Measurements from ENCODE around the gene FGFRL1. TPM values are rescaled to one million over a fixed set of nuclear protein-coding genes. Genes with fewer than 3 reads are reported as not detected.

Gene FGFRL1
- total and polyA plus RNA-seq, 2 of the 13 experiments (the other 11 are each of a cell fraction or from before 2014, with no cell fraction given), result 19.1 to 30.6 TPM

- Histone ChIP-seq H3K27ac (ENCODE audit: extremely low read length, insufficient read depth, low read length) (no peak overlapping the region), H2AFZ (ENCODE audit: low read length) (no peak overlapping the region), H3K9me3 (ENCODE audit: low read length) (no peaks in the 10 kb centered on the region), H3K4me2 (ENCODE audit: low read depth, low read length) (no peak overlapping the region), H3K4me3 (replicated peaks in 1 of 3; ENCODE audit: insufficient read depth in 1 of 3, low read depth in 2 of 3, low read length in 3 of 3) (no peak overlapping the region), H3K9ac (ENCODE audit: insufficient read depth, low read depth, low read length) (no peak overlapping the region), H3K36me3 (replicated peaks in 1 of 2; ENCODE audit: control insufficient read depth in 1 of 2, insufficient read depth in 2 of 2, low read length in 2 of 2) (no peaks in the 10 kb centered on the region), H4K20me1 (ENCODE audit: insufficient read depth, low read length) (no peaks in the 10 kb centered on the region), H3K4me1 (ENCODE audit: insufficient read depth, low read length) (peaks cover 24% of the 10 kb centered on the region), H3K79me2 (ENCODE audit: insufficient read depth, low read length) (no peaks in the 10 kb centered on the region), H3K27me3 (ENCODE audit: control insufficient read depth in 1 of 2, insufficient read depth in 2 of 2, low read length in 2 of 2) (peaks cover 9 to 38% of the 10 kb centered on the region in 2 experiments)
- no peak for TF ChIP-seq FLYWCH1 (CRISPR knock-in tag; IDR thresholded peaks at IDR 0.05)
- TF ChIP-seq ZNF513 (CRISPR knock-in tag; conservative IDR thresholded peaks at IDR 0.05), result no peak
- TF ChIP-seq NFAT5 (CRISPR knock-in tag; IDR thresholded peaks at IDR 0.05), result no peak
- POLR2A ChIA-PET, result interaction anchor here (1.1 kb wide), 1 partner anchor 11 kb away, joined by 3 read pairs; no protein-coding TSS in a partner anchor
- CTCF ChIA-PET (ENCODE audit: low intra/inter-chr PET ratio, low total read pairs), result no interaction called here
- no TSS peak for BruUV-seq (replicated peaks)
- WGBS (ENCODE audit: low lambda C conversion rate), result 49% methylated on average over 5 of the region's 5 CpGs
- in situ Hi-C loops (cut with HindIII; ENCODE audit: extremely low pct_ligation_motif_present, low pct_unique_long_range_greater_than_20kb), result no loop called here
- FAIRE-seq (no peak), DNase-seq (ENCODE audit: low spot score) (no peak), ATAC-seq (no peak)
- intact Hi-C loops (cut with micrococcal nuclease; ENCODE audit: unreplicated experiment), result no loop called here
Observed at GRCh38 chr4:1006856-1007255, 4.6 kb upstream of the FGFRL1 start.

All from HepG2 (cell line).